ENCODE data around the gene GMPR2. TPM values are rescaled to one million over a fixed set of nuclear protein-coding genes. Genes with fewer than 3 reads are reported as not detected.

Gene GMPR2
- total RNA-seq, result 42.7 and 54.6 TPM in 2 replicates

GRCh38 chr14:24232645-24233537 lies at the start of gene GMPR2:
TSS of gene GMPR2 (plus strand) at chr14:24232929. CDS start at chr14:24233254, 325 bp downstream.

GRCh38 chr14:24188251-24189058 lies 44.3 kb upstream of the GMPR2 start, which contains the start of gene IPO4:
TSS of gene IPO4 (minus strand) at chr14:24188816. CDS start at chr14:24188787, 29 bp downstream.

GRCh38 chr14:24195186-24196070 lies 37.3 kb upstream of the GMPR2 start, which contains the start of gene TM9SF1:
TSS of gene TM9SF1 (minus strand) at chr14:24195441. CDS start at chr14:24195019, 422 bp downstream.

GRCh38 chr14:24212924-24213865 lies 19.5 kb upstream of the GMPR2 start, which contains the start of gene CHMP4A:
TSS of gene CHMP4A (minus strand) at chr14:24213488. CDS start at chr14:24213439, 49 bp downstream.

GRCh38 chr14:24215495-24216344 lies 17.0 kb upstream of the GMPR2 start, which contains the start of gene MDP1:
TSS of gene MDP1 (minus strand) at chr14:24216066. CDS start at chr14:24215955, 111 bp downstream.

GRCh38 chr14:24232121-24232644 lies 546 bp upstream of the GMPR2 start, which contains the start of gene NEDD8:
TSS of gene NEDD8 (minus strand) at chr14:24232367. CDS start at chr14:24232267, 100 bp downstream.

GRCh38 chr14:24262821-24263733 lies 30.3 kb downstream of the GMPR2 start, which contains the start of gene TGM1:
TSS of gene TGM1 (minus strand) at chr14:24263177. CDS start at chr14:24262352, 825 bp downstream.

GRCh38 chr14:24271134-24271833 lies 38.6 kb downstream of the GMPR2 start, which contains the start of gene RABGGTA:
TSS of gene RABGGTA (minus strand) at chr14:24271597. CDS start at chr14:24271115, 482 bp downstream.

Other genes starting within 250 kb of the GMPR2 start
- gene DHRS4L2, start 244.0 kb upstream of the GMPR2 start, total RNA-seq, result 11.9 and 19.0 TPM in 2 replicates
- under 0.01 and 0.38 TPM in 2 replicates for gene CARMIL3, start 180.9 kb upstream of the GMPR2 start, total RNA-seq
- gene CPNE6, start 161.4 kb upstream of the GMPR2 start, total RNA-seq, result not detected in 2 replicates
- gene PCK2, start 138.6 kb upstream of the GMPR2 start, total RNA-seq, result 65.0 and 80.9 TPM in 2 replicates
- gene DCAF11, start 118.2 kb upstream of the GMPR2 start, total RNA-seq, result 38.0 and 68.5 TPM in 2 replicates
- gene NRL, start 118.0 kb upstream of the GMPR2 start, total RNA-seq, result 3.4 and 3.5 TPM in 2 replicates
- 0.13 TPM in 1 of 2 replicates, not detected in the other for gene FITM1, start 102.3 kb upstream of the GMPR2 start, total RNA-seq
- 139 and 159 TPM in 2 replicates for gene PSME1, start 96.7 kb upstream of the GMPR2 start, total RNA-seq
- 10.3 and 38.1 TPM in 2 replicates for gene EMC9, start 91.3 kb upstream of the GMPR2 start, total RNA-seq
- 64.3 and 68.9 TPM in 2 replicates for gene PSME2, start 86.3 kb upstream of the GMPR2 start, total RNA-seq
- gene RNF31, start 85.4 kb upstream of the GMPR2 start, total RNA-seq, result 34.9 and 54.6 TPM in 2 replicates
- 24.6 and 85.1 TPM in 2 replicates for gene IRF9, start 71.7 kb upstream of the GMPR2 start, total RNA-seq
- 151 and 228 TPM in 2 replicates for gene REC8, start 60.8 kb upstream of the GMPR2 start, total RNA-seq
- 50.6 and 80.5 TPM in 2 replicates for gene IPO4, start 44.1 kb upstream of the GMPR2 start, total RNA-seq
- 58.7 and 75.7 TPM in 2 replicates for gene TM9SF1, start 37.5 kb upstream of the GMPR2 start, total RNA-seq
- not detected in 2 replicates for gene TSSK4, start 27.2 kb upstream of the GMPR2 start, total RNA-seq
- 20.2 and 24.4 TPM in 2 replicates for gene CHMP4A, start 19.4 kb upstream of the GMPR2 start, total RNA-seq
- 5.9 and 16.9 TPM in 2 replicates for gene MDP1, start 16.9 kb upstream of the GMPR2 start, total RNA-seq
- 93.6 and 135 TPM in 2 replicates for gene NEDD8, start 562 bp upstream of the GMPR2 start, total RNA-seq
- gene TINF2, start 9.7 kb downstream of the GMPR2 start, total RNA-seq, result 44.0 and 47.4 TPM in 2 replicates
- gene TGM1, start 30.2 kb downstream of the GMPR2 start, total RNA-seq, result 0.65 and 0.89 TPM in 2 replicates
- gene RABGGTA, start 38.7 kb downstream of the GMPR2 start, total RNA-seq, result 33.7 TPM in 2 replicates
- gene DHRS1, start 66.9 kb downstream of the GMPR2 start, total RNA-seq, result 19.7 and 46.5 TPM in 2 replicates
- 18.1 and 23.1 TPM in 2 replicates for gene NOP9, start 66.9 kb downstream of the GMPR2 start, total RNA-seq
- gene CIDEB, start 75.0 kb downstream of the GMPR2 start, total RNA-seq, result 1.1 and 1.3 TPM in 2 replicates
- gene LTB4R2, start 77.2 kb downstream of the GMPR2 start, total RNA-seq, result 1.1 and 1.3 TPM in 2 replicates
- gene LTB4R, start 78.6 kb downstream of the GMPR2 start, total RNA-seq, result 0.98 and 1.9 TPM in 2 replicates
- gene ADCY4, start 102.1 kb downstream of the GMPR2 start, total RNA-seq, result 0.16 and 1.5 TPM in 2 replicates
- gene RIPK3, start 107.1 kb downstream of the GMPR2 start, total RNA-seq, result 1.1 and 1.8 TPM in 2 replicates
- 15.3 and 30.9 TPM in 2 replicates for gene NFATC4, start 135.3 kb downstream of the GMPR2 start, total RNA-seq
- gene NYNRIN, start 166.1 kb downstream of the GMPR2 start, total RNA-seq, result 6.7 and 22.6 TPM in 2 replicates
- gene CBLN3, start 196.7 kb downstream of the GMPR2 start, total RNA-seq, result 0.65 and 1.6 TPM in 2 replicates
- 30.3 and 36.6 TPM in 2 replicates for gene KHNYN, start 197.0 kb downstream of the GMPR2 start, total RNA-seq
- 33.9 and 163 TPM in 2 replicates for gene SDR39U1, start 209.8 kb downstream of the GMPR2 start, total RNA-seq

Data from mesangial cell (primary cell).